ENCODE measurements around the gene CYB5A.
"Not testable (repeated sequence)": the region's sequence is repeated elsewhere in the genome, so short reads cannot be mapped to it uniquely, and the experiment has no call there.

The CYB5A gene

DNA sequence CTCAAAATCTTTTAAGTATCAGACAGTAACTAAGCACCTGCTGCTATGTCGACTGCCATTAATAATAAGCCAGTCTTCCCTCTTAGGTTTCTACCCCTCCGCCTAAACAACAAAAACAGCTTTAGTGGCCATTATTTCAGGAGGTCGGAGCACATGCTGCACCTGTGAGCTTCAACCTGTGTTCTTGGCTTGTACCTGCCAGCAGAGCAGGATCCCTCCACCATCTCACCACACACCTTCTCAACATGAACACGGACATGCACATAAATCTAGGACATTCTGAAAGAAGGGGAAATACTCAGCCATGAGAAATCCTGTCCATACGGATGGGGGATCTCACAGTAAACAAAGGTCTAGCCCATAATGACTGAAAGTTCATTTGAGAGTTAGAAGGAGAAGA, 3.7 kb downstream of the CYB5A start:
- TF ChIP-seq, protein P1, sequence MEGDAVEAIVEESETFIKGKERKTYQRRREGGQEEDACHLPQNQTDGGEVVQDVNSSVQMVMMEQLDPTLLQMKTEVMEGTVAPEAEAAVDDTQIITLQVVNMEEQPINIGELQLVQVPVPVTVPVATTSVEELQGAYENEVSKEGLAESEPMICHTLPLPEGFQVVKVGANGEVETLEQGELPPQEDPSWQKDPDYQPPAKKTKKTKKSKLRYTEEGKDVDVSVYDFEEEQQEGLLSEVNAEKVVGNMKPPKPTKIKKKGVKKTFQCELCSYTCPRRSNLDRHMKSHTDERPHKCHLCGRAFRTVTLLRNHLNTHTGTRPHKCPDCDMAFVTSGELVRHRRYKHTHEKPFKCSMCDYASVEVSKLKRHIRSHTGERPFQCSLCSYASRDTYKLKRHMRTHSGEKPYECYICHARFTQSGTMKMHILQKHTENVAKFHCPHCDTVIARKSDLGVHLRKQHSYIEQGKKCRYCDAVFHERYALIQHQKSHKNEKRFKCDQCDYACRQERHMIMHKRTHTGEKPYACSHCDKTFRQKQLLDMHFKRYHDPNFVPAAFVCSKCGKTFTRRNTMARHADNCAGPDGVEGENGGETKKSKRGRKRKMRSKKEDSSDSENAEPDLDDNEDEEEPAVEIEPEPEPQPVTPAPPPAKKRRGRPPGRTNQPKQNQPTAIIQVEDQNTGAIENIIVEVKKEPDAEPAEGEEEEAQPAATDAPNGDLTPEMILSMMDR (IDR thresholded peaks at IDR 0.05; ENCODE audit: low read depth, low read length), result no peak
- TF ChIP-seq EZH2phosphoT487 (IDR thresholded peaks at IDR 0.05; ENCODE audit: low read depth), result no peak

DNA sequence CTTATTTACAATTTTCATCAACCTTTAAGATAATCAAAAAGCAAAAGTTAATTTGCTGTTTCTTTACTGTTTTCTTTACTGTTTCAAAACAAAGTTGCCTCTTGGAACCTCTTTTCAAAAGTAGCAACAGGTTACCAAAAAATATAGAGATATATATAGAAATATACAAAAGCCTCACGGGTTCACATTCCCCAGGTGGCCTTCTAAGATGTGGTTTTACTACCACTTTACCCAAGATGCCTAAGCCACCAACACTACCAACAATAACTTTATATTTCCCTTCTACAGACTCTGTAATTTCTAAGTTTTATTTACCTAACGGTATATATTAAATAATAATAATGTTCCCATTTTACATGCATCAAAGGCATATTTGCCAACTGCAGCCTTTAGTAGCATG, 4.9 kb downstream of the CYB5A start:
- Histone ChIP-seq H3K27ac (ENCODE audit: low read length) (no peak overlapping the region), H4K20me1 (ENCODE audit: insufficient read depth, low read length) (peaks cover 24% of the 10 kb centered on the region), H2AFZ (ENCODE audit: low read depth, low read length) (no peak overlapping the region), H3K4me3 (ENCODE audit: low read length) (no peak overlapping the region), H3K79me2 (ENCODE audit: low read length) (peaks cover 84% of the 10 kb centered on the region), H3K4me1 (ENCODE audit: low read length) (peaks cover 13% of the 10 kb centered on the region), H3K9ac (ENCODE audit: low read length) (no peak overlapping the region), H3K4me2 (ENCODE audit: low read length) (no peak overlapping the region), H3K9me3 (ENCODE audit: insufficient read depth, low read length) (no peaks in the 10 kb centered on the region), H3K27me3 (ENCODE audit: low read depth, low read length) (no peaks in the 10 kb centered on the region), H3K36me3 (replicated peaks; ENCODE audit: low read depth, low read length) (peaks cover 6% of the 10 kb centered on the region)
- TF ChIP-seq, protein P1 (IDR thresholded peaks at IDR 0.05; ENCODE audit: low read depth, low read length), result no peak
- TF ChIP-seq EZH2phosphoT487 (IDR thresholded peaks at IDR 0.05; ENCODE audit: low read depth), result no peak

More for the DNA sequence above, 3.7 kb downstream of the CYB5A start:
- peaks cover 72% of the 10 kb centered on the region for H3K79me2 ChIP-seq (ENCODE audit: low read length)
- 0 out of 2 replicates have a peak, but pooled peaks cover 6% of the 10 kb centered on the region for H3K9me3 ChIP-seq (ENCODE audit: insufficient read depth, low read length)
- no peak overlapping the region for H3K4me3 ChIP-seq (ENCODE audit: low read length)
- peaks cover 16% of the 10 kb centered on the region for H4K20me1 ChIP-seq (ENCODE audit: insufficient read depth, low read length)
- H3K36me3 ChIP-seq (replicated peaks; ENCODE audit: low read depth, low read length), result peaks cover 6% of the 10 kb centered on the region
- no peak overlapping the region for H3K4me2 ChIP-seq (ENCODE audit: low read length)
- H3K4me1 ChIP-seq (ENCODE audit: low read length), result peaks cover 17% of the 10 kb centered on the region
- H3K27ac ChIP-seq (ENCODE audit: low read length), result no peak overlapping the region
- no peak overlapping the region for H3K9ac ChIP-seq (ENCODE audit: low read length)
- H2AFZ ChIP-seq (ENCODE audit: low read depth, low read length), result no peak overlapping the region
- H3K27me3 ChIP-seq (ENCODE audit: low read depth, low read length), result no peaks in the 10 kb centered on the region

DNA sequence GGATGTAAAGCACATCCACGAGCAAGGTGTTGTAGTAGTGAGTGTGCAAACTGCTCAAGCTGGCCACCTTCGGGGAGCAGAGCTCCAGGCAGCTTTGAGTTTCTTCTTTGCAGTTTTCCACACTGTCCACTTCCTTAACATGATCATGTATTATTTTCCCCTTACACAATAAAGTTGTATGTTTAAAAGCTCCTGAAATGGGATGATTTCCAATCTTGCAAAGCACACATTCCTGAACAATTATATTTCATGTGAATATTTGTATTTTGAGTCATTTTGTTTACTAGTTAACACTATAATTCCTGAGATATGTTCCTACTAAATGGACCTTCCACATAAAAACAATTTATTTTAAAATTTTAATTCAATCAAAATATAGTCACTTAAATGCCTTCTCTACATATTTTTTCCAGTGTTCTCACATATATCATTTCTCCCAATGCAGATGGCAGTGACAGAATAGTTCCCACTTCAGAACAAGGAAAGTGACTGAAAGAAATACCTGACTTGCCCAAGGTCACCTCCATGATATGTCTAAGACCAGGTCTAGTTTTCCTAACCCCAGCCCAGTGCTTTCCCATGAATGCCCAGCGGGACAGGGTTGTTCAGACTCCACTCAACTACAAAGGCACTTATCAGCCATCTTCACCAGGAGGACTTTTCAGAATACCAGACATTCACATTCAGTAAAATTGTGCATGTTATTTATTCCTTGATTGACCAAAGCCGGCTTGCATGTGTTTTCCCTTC, 5.5 kb downstream of the CYB5A start:
- H4K20me1 ChIP-seq (ENCODE audit: insufficient read depth, low read length), result peaks cover 24% of the 10 kb centered on the region
- peaks cover 85% of the 10 kb centered on the region for H3K79me2 ChIP-seq (ENCODE audit: low read length)
- peaks cover 13% of the 10 kb centered on the region for H3K4me1 ChIP-seq (ENCODE audit: low read length)
- H3K36me3 ChIP-seq (replicated peaks; ENCODE audit: low read depth, low read length), result peaks cover 6% of the 10 kb centered on the region
- H3K27ac ChIP-seq (ENCODE audit: low read length), result no peak overlapping the region
- TF ChIP-seq EZH2phosphoT487 (IDR thresholded peaks at IDR 0.05; ENCODE audit: low read depth), result no peak
- TF ChIP-seq, protein P1 (IDR thresholded peaks at IDR 0.05; ENCODE audit: low read depth, low read length), result no peak
- H2AFZ ChIP-seq (ENCODE audit: low read depth, low read length), result no peak overlapping the region
- no peak overlapping the region for H3K9ac ChIP-seq (ENCODE audit: low read length)
- H3K27me3 ChIP-seq (ENCODE audit: low read depth, low read length), result no peaks in the 10 kb centered on the region
- no peak overlapping the region for H3K4me2 ChIP-seq (ENCODE audit: low read length)
- H3K4me3 ChIP-seq (ENCODE audit: low read length), result no peak overlapping the region
- H3K9me3 ChIP-seq (ENCODE audit: insufficient read depth, low read length), result no peaks in the 10 kb centered on the region

DNA sequence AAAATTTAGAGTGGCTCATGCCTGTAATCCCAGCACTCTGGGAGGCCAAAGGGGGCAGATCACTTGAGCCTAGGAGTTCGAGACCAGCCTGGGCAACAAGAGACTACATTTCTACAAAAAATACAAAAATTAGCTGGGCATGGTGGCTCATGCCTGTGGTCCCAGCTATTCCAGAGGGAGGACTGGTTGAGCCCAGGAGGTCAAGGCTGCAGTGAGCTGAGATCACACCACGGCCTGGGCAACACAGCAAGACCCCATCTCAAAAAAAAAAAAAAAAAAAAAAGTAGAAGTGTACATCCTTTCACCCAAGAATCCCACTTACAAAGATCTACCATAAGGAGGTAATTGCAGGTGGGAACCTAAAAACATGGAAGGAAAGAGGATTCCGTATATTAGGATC, 6.2 kb downstream of the CYB5A start:
- H2AFZ ChIP-seq (ENCODE audit: low read depth, low read length); H3K4me2 ChIP-seq (ENCODE audit: low read length); H3K4me1 ChIP-seq (ENCODE audit: low read length); H3K9ac ChIP-seq (ENCODE audit: low read length); H3K36me3 ChIP-seq (replicated peaks; ENCODE audit: low read depth, low read length); H3K27me3 ChIP-seq (ENCODE audit: low read depth, low read length); H3K9me3 ChIP-seq (ENCODE audit: insufficient read depth, low read length); H3K27ac ChIP-seq (ENCODE audit: low read length); H3K4me3 ChIP-seq (ENCODE audit: low read length): not testable (repeated sequence)
- Histone ChIP-seq H3K79me2 (ENCODE audit: low read length) (peaks cover 85% of the 10 kb centered on the region), H4K20me1 (ENCODE audit: insufficient read depth, low read length) (peaks cover 24% of the 10 kb centered on the region)

All from OCI-LY3 (cell line).